Stimulated activated CD4-positive, alpha-beta T cell treated with anti-CD3 and anti-CD28 coated beads, Interleukin-12 subunit alpha, Interleukin-12 subunit beta, amount 100 ng/mL, for 48 hours (primary cell): ENCODE results near the gene SEPHS2.
"Not testable (repeated sequence)": the region's sequence is repeated elsewhere in the genome, so short reads cannot be mapped to it uniquely, and the experiment has no call there.

Experiments used
- DNase-seq, 3 donors: peaks; one replicate each; pipeline ENCODE4 v3.0.0-alpha.2; 2020; ENCODE audit warnings: low read depth in 2 of 3, low spot score in 1 of 3

Gene SEPHS2

DNA sequence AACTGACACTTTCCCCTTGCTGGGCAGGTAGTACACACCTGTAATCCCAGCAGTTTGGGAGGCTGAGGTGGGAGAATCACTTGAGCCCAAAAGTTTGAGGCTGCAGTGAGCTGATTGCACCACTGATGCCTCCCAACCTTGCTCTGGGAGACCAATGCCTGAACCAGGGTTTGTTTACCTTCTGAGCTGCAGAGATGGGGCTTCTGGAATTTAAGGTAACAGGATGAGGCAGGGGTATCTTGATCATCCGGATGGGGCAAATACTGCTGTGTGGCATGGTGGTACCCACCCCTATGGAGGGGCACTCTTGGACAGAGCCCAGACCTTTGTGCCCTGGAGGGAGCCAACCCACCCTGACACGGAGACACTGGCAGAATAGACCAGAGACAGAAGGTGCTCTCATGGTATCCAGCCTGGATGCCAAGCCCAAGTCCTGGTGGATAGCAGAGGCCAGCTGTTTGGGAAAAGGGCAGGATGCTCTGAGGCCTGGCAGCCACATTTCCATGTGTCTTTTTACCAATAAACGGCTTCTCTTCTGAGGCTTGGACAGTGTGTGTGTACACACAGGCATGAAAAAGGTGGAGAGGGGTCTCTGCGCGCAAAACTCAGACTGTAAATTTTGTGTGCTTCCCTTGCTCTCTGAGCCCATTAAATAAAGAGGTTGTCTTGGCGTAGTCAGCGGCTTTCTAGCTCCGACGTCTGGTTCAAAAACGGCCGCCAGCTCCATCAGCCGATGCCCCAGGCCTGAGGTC, 46.1 kb downstream of the SEPHS2 start:
- DNase-seq = no peak

DNA sequence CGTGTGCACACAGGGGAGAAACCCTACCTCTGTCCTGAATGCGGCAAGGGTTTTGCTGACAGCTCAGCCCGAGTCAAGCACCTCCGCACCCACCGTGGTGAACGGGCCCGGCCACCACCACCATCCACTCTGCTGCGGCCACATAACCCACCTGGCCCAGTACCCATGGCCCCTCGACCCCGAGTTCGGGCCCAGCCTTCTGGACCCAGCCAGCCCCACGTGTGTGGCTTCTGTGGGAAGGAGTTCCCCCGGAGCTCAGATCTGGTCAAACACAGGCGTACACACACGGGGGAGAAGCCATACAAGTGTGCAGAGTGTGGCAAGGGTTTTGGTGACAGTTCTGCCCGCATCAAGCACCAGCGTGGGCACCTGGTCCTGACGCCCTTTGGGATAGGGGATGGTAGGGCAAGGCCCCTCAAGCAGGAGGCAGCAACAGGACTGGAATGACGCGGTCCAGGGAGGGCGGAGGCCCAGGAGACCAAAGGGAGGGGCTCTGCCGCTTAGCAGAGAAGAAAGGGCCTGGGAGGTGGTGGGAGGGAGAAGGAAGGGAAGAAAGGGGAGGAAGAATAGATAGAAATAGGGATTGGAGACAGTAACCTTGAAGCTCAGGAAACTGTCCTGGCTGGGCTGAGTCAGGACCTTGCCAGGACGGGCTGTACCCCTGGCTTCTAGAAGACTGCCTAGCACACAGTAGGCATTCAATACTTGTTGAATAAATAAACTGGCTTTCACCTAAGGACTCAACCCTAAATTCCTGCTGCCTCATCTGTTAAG, 46.8 kb downstream of the SEPHS2 start:
- DNase-seq = no peak

GRCh38 chr16:30397776-30398660, 47.7 kb downstream of the SEPHS2 start:
- DNase-seq = no peak

- no peak for DNase-seq
Observed at GRCh38 chr16:30397056-30397455, 48.6 kb downstream of the SEPHS2 start.

DNA sequence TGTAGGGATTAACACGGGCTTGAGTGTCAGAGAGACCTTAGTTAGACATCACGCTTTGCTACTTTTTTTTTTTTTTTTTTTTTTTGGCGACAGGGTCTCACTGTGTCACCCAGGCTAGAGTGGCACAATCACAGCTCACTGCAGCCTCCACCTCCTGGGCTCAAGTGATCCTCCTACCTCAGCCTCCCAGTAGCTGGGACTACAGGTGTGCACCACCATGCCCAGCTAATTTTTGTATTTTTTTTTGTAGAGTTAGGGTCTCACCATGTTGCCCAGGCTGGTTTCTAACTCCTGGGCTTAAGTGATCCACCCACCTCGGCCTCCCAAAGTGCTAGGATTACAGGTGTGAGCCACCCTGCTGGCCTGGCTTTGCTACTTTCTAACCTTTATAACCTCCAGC, 49.0 kb downstream of the SEPHS2 start:
- DNase-seq = not testable (repeated sequence)

DNA sequence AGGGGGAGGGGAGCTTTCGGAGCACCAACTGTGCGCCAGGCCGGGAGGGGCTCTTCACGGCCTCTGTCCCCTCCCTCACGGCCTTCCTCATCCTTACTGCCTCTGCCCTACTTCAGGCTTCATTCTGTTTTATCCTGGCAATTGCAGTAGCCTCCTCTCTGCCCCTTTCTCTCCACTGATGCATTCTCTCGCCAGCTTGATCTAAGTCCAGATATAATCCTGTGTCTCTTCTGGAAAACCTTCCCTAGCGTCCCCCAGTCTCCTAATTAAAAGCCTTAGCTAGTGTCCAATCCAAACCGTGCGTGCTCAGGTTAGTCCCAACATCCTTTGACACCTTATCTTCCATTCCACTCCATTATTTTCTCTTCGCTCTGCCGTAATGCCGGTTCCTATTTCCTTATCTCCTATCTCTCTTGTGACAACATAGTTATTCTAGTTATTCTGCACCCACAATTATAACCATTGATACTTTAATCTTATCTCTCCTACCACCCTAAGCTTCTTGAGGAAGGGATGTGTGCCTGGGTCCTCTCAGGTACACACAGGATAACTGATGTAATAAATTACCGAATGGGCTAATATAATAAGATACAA, 49.6 kb downstream of the SEPHS2 start:
- no peak for DNase-seq

DNA sequence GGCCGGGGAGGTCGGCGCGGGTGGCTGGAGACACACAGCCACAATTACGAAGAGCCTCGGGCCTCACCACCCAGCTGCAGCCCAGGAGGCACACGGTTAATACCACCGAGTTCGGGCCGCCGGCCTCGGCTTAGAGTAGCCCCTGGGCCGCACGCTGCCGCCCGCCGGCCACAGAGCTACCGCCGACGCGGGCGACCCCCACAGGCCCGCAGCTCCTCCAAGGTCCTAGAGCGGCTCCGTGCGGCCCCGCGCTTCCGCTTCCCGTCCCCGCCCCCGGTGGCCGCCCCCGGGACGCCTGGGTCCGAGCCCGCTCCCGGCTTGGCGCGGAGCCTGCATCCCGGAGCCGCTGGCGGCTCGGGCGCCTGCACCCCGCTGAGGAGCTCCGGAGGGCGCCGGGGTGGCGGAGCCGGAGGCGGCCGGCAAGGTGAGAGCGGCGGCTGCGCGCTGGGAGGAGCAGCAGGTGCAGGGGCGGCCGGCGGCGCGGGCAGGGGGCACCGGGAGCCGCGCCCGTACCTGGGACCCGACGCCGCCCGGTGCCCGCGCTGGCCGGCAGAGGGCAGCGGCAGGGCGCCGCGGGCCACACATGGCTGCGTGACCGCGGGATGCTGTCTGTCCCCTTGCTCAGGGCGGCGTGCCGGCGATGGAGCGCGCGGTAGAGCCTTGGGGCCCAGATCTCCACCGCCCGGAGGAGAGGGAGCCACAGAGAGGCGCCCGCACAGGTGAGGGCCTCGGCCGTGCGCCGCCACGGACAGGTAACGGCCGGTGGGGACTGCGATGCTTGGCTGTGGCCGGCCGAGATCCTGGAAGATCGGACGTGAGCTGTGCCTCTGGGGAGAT, 50.3 kb downstream of the SEPHS2 start, which contains the start of gene ZNF48:
ZNF48 (plus strand) TSS at position 266 of the 837 bp plus-strand sequence; CDS start at position 641, 375 bp downstream.
- DNase-seq = peak in 1 of 3 donors; percentile 46

DNA sequence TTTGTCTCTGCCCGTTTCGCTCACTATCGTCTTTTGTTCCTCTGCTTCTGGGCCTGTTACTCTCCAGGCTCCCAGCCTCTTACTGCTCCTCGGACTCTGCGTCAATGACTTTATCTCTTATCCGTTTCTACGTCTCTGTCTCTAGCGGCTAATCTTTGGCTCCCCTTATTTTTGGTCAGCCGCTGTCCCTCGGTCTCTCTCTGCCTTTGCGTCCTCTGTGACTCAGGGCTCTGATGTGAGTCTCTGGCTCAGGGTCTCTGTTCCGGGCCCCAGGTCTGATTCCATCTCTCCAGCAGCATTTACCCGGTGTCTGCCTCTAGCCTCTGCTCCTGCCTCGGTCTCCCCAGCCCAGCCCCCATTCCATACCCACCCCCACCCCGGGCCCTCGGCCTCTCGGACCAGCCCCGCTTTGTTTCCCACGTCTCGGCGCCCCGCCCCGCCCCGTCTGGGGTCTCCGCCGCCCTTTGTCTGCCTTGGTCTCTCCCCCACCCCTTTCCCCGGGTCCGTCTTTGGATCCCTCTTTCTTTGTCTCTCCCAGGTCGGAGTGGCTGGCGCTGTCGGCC, 51.0 kb downstream of the SEPHS2 start:
- no peak for DNase-seq
